Measurements from ENCODE around the gene ADGRL1. TPM values are rescaled to one million over a fixed set of nuclear protein-coding genes. Genes with fewer than 3 reads are reported as not detected.

The ADGRL1 gene
- total RNA-seq, 4 donors from 2014 or later = 20.8 to 55.1 (median 32.6) TPM

GRCh38 chr19:14164082-14164481 lies 41.9 kb downstream of the ADGRL1 start:
- Histone ChIP-seq H3K36me3 (peaks cover 10 to 54% (median 26%) of the 10 kb centered on the region in 4 donors), H3K9me3 (no peaks in the 10 kb centered on the region), H3K27ac (replicated peaks in 1 of 4) (no peak overlapping the region), H3K4me3 (no peak overlapping the region), H3K4me1 (peaks cover 12 to 25% (median 21%) of the 10 kb centered on the region in 4 donors), H3K27me3 (no peaks in the 10 kb centered on the region)
- WGBS = 73% methylated on average over 10 of the region's 11 CpGs
- DNase-seq (ENCODE audit: extremely low spot score) = no peak
- TF ChIP-seq EP300 (IDR thresholded peaks at IDR 0.05) = no peak
- no peak for TF ChIP-seq POLR2AphosphoS5 (IDR thresholded peaks at IDR 0.05)
- no peak for TF ChIP-seq POLR2A (IDR thresholded peaks at IDR 0.05; ENCODE audit: low read depth)
- TF ChIP-seq CTCF (IDR thresholded peaks at IDR 0.05) = no peak
- intact Hi-C loops (cut with DNase I) = no loop called here

- no peak overlapping the region for H3K4me3 ChIP-seq
- H3K27me3 ChIP-seq = no peaks in the 10 kb centered on the region
- no peak for TF ChIP-seq EP300 (IDR thresholded peaks at IDR 0.05)
- no peak for TF ChIP-seq CTCF (IDR thresholded peaks at IDR 0.05)
- no peak for TF ChIP-seq POLR2AphosphoS5 (IDR thresholded peaks at IDR 0.05)
- TF ChIP-seq POLR2A (IDR thresholded peaks at IDR 0.05; ENCODE audit: low read depth) = no peak
- H3K27ac ChIP-seq (replicated peaks in 1 of 4) = no peak overlapping the region
- H3K4me1 ChIP-seq = peaks cover 12 to 22% (median 19%) of the 10 kb centered on the region in 4 donors
- H3K9me3 ChIP-seq = no peaks in the 10 kb centered on the region
- WGBS = 94% methylated on average over 36 of the region's 38 CpGs
- intact Hi-C loops (cut with DNase I) = no loop called here
- DNase-seq (ENCODE audit: extremely low spot score) = no peak
- H3K36me3 ChIP-seq = peaks cover 9 to 58% (median 34%) of the 10 kb centered on the region in 4 donors
These were observed 43.1 kb downstream of the ADGRL1 start for GRCh38 chr19:14162871-14163297.

- Histone ChIP-seq H3K27me3 (no peaks in the 10 kb centered on the region), H3K4me1 (peaks cover 0 to 6% (median 4%) of the 10 kb centered on the region in 4 donors), H3K36me3 (peaks cover 25 to 74% (median 49%) of the 10 kb centered on the region in 4 donors), H3K27ac (replicated peaks in 1 of 4) (no peak overlapping the region), H3K4me3 (no peak overlapping the region), H3K9me3 (no peaks in the 10 kb centered on the region)
- 93% methylated on average over 9 of the region's 19 CpGs for WGBS
- DNase-seq (ENCODE audit: extremely low spot score) = no peak
- TF ChIP-seq POLR2AphosphoS5 (IDR thresholded peaks at IDR 0.05) (no peak), CTCF (IDR thresholded peaks at IDR 0.05) (no peak), EP300 (IDR thresholded peaks at IDR 0.05) (no peak), POLR2A (IDR thresholded peaks at IDR 0.05; ENCODE audit: low read depth) (no peak)
- intact Hi-C loops (cut with DNase I) = no loop called here
These were observed 44.7 kb downstream of the ADGRL1 start for GRCh38 chr19:14161305-14161704.

- TF ChIP-seq EP300 (IDR thresholded peaks at IDR 0.05) (no peak), CTCF (IDR thresholded peaks at IDR 0.05) (no peak), POLR2A (IDR thresholded peaks at IDR 0.05; ENCODE audit: low read depth) (no peak), POLR2AphosphoS5 (IDR thresholded peaks at IDR 0.05) (no peak)
- intact Hi-C loops (cut with DNase I) = no loop called here
- Histone ChIP-seq H3K36me3 (peaks cover 30 to 84% (median 61%) of the 10 kb centered on the region in 4 donors), H3K4me3 (no peak overlapping the region), H3K9me3 (no peaks in the 10 kb centered on the region), H3K27ac (replicated peaks in 1 of 4) (no peak overlapping the region), H3K4me1 (no peaks in the 10 kb centered on the region), H3K27me3 (no peaks in the 10 kb centered on the region)
- 83% methylated on average over 15 of the region's 25 CpGs for WGBS
- no peak for DNase-seq (ENCODE audit: extremely low spot score)
These were observed 45.8 kb downstream of the ADGRL1 start for GRCh38 chr19:14160017-14160703.

Data from esophagus muscularis mucosa (tissue), 4 donors.